ENCODE measurements around the gene KANK2.

DNA sequence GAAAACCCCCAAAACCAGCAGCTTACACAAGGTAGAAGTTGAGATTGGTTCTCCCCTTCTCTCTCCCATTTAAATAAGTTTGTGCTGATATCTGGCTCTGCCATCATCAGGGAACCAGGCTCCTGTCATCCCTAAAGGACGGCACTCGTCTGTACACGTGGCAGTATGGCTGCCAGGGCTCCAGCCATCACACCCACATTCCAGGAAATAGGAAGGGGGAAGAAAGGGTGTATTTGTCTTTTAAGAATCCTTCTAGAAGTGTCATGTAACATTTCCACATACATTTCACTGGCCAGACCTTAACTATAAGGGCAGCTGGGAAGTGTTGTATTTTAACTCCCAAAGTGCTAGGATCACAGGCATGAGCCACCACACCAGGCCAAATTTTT is 51.8 kb downstream of the KANK2 start:
- no peak for TF ChIP-seq POLR2A (IDR thresholded peaks at IDR 0.05)
- TF ChIP-seq, protein P1, sequence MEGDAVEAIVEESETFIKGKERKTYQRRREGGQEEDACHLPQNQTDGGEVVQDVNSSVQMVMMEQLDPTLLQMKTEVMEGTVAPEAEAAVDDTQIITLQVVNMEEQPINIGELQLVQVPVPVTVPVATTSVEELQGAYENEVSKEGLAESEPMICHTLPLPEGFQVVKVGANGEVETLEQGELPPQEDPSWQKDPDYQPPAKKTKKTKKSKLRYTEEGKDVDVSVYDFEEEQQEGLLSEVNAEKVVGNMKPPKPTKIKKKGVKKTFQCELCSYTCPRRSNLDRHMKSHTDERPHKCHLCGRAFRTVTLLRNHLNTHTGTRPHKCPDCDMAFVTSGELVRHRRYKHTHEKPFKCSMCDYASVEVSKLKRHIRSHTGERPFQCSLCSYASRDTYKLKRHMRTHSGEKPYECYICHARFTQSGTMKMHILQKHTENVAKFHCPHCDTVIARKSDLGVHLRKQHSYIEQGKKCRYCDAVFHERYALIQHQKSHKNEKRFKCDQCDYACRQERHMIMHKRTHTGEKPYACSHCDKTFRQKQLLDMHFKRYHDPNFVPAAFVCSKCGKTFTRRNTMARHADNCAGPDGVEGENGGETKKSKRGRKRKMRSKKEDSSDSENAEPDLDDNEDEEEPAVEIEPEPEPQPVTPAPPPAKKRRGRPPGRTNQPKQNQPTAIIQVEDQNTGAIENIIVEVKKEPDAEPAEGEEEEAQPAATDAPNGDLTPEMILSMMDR (IDR thresholded peaks at IDR 0.05) = no peak

Data from thyroid gland (tissue), 4 donors.